ENCODE measurements around the gene NDST1. TPM values are rescaled to one million over a fixed set of nuclear protein-coding genes. Genes with fewer than 3 reads are reported as not detected.

NDST1 gene
- polyA plus RNA-seq, 1 experiment: 89.7 TPM

- TF ChIP-seq CTCF (IDR thresholded peaks at IDR 0.05; ENCODE audit: insufficient read depth, low read depth, low read length): no peak
- ChIA-PET CTCF (interaction anchor here (0.6 kb wide), 1 partner anchor 12 kb away, joined by 4 read pairs; no protein-coding TSS in a partner anchor), POLR2A (no interaction called here)
- no peak for DNase-seq (ENCODE audit: low read depth)
- Histone ChIP-seq H3K4me3 (ENCODE audit: low read depth, low read length) (no peak overlapping the region), H3K27me3 (ENCODE audit: control insufficient read depth, insufficient read depth, low read length) (no peaks in the 10 kb centered on the region), H3K36me3 (ENCODE audit: control insufficient read depth, insufficient read depth, low read length) (no peaks in the 10 kb centered on the region)
Measured at GRCh38 chr5:150599917-150600511, 92.1 kb downstream of the NDST1 start.

GRCh38 chr5:150600616-150601490 is 92.9 kb downstream of the NDST1 start:
- CTCF ChIA-PET: no interaction called here
- POLR2A ChIA-PET: no interaction called here
- H3K27me3 ChIP-seq (ENCODE audit: control insufficient read depth, insufficient read depth, low read length): no peaks in the 10 kb centered on the region
- no peaks in the 10 kb centered on the region for H3K36me3 ChIP-seq (ENCODE audit: control insufficient read depth, insufficient read depth, low read length)
- DNase-seq (ENCODE audit: low read depth): no peak
- no peak overlapping the region for H3K4me3 ChIP-seq (ENCODE audit: low read depth, low read length)
- no peak for TF ChIP-seq CTCF (IDR thresholded peaks at IDR 0.05; ENCODE audit: insufficient read depth, low read depth, low read length)

GRCh38 chr5:150601491-150602345 is 93.8 kb downstream of the NDST1 start:
- Histone ChIP-seq H3K36me3 (ENCODE audit: control insufficient read depth, insufficient read depth, low read length) (no peaks in the 10 kb centered on the region), H3K4me3 (ENCODE audit: low read depth, low read length) (no peak overlapping the region), H3K27me3 (ENCODE audit: control insufficient read depth, insufficient read depth, low read length) (no peaks in the 10 kb centered on the region)
- POLR2A ChIA-PET: no interaction called here
- CTCF ChIA-PET: no interaction called here
- no peak for TF ChIP-seq CTCF (IDR thresholded peaks at IDR 0.05; ENCODE audit: insufficient read depth, low read depth, low read length)
- no peak for DNase-seq (ENCODE audit: low read depth)

GRCh38 chr5:150603052-150603451 is 95.1 kb downstream of the NDST1 start:
- Histone ChIP-seq H3K36me3 (ENCODE audit: control insufficient read depth, insufficient read depth, low read length) (no peaks in the 10 kb centered on the region), H3K27me3 (ENCODE audit: control insufficient read depth, insufficient read depth, low read length) (no peaks in the 10 kb centered on the region), H3K4me3 (ENCODE audit: low read depth, low read length) (no peak overlapping the region)
- ChIA-PET CTCF (interaction anchor here (0.7 to 1.3 kb wide), 2 partner anchors 9 to 15 kb away, joined by 3 read pairs; no protein-coding TSS in a partner anchor), POLR2A (no interaction called here)
- DNase-seq (ENCODE audit: low read depth): no peak
- TF ChIP-seq CTCF (IDR thresholded peaks at IDR 0.05; ENCODE audit: insufficient read depth, low read depth, low read length): no peak

- no peak overlapping the region for H3K4me3 ChIP-seq (ENCODE audit: low read depth, low read length)
- POLR2A ChIA-PET: no interaction called here
- H3K27me3 ChIP-seq (ENCODE audit: control insufficient read depth, insufficient read depth, low read length): no peaks in the 10 kb centered on the region
- CTCF ChIA-PET: interaction anchor here (0.7 to 1.3 kb wide), 2 partner anchors 9 to 14 kb away, joined by 3 read pairs; no protein-coding TSS in a partner anchor
- no peaks in the 10 kb centered on the region for H3K36me3 ChIP-seq (ENCODE audit: control insufficient read depth, insufficient read depth, low read length)
- DNase-seq (ENCODE audit: low read depth): no peak
- no peak for TF ChIP-seq CTCF (IDR thresholded peaks at IDR 0.05; ENCODE audit: insufficient read depth, low read depth, low read length)
Measured at GRCh38 chr5:150603491-150603890, 95.6 kb downstream of the NDST1 start.

All from BJ (cell line).